Body of pancreas (tissue), 4 donors: ENCODE measurements around the gene C10orf105. TPM values are rescaled to one million over a fixed set of nuclear protein-coding genes. Genes with fewer than 3 reads are reported as not detected.
A peak's percentile ranks its signal among the peaks of the same experiment; 100 is the strongest.

Experiments
- ATAC-seq: fragments of 150-250 bp; one replicate; pipeline ENCODE4 v1.9.1; 2016
- DNase-seq, 4 donors: peaks; one replicate each; pipeline ENCODE4 v3.0.0-alpha.2; 2019
- H3K27ac ChIP-seq, 4 donors: fragments of 200-600 bp; sonication (generic); 1 replicate in 3 of 4; 2 replicates in 1 of 4; pipeline versions ENCODE4 v1.5.1 to v1.6.1; 2016 to 2019; ENCODE audit warnings: mild to moderate bottlenecking in 1 of 4, mixed read lengths in 1 of 4, moderate library complexity in 1 of 4
- H3K27me3 ChIP-seq, 2 donors: fragments of 200-600 bp; sonication (generic); one replicate each; pipeline ENCODE4 v1.6.0; 2016; ENCODE audit warnings: mild to moderate bottlenecking in 1 of 2
- H3K36me3 ChIP-seq, 2 donors: fragments of 200-600 bp; sonication (generic); replicated peaks in 1 of 2; 2 replicates each; pipeline ENCODE4 v1.5.1; 2016; ENCODE audit warnings: low read depth in 2 of 2; ENCODE audit not compliant: insufficient read depth in 1 of 2
- H3K4me1 ChIP-seq: fragments of 200-600 bp; sonication (generic); one replicate; pipeline ENCODE4 v1.6.0; 2016
- H3K4me3 ChIP-seq, 2 donors: fragments of 200-600 bp; sonication (generic); 1 replicate in 1 of 2; 2 replicates in 1 of 2; pipeline ENCODE4 v1.5.1; 2016 to 2019
- H3K9me3 ChIP-seq, 3 donors: fragments of 200-600 bp; sonication (generic); 1 replicate in 2 of 3; 2 replicates in 1 of 3; pipeline ENCODE4 v1.5.1; 2016
- CTCF ChIP-seq, 7 experiments: fragments of 450-650 bp in 4 of 7; fragments of 200-600 bp in 3 of 7; sonication (generic) in 3 of 7; IDR thresholded peaks; one replicate each; pipeline ENCODE4 v1.5.1; 2016 to 2019; ENCODE audit warnings: antibody characterized with exemption in 7 of 7
- POLR2A ChIP-seq, 3 donors: fragments of 450-650 bp; IDR thresholded peaks; one replicate each; pipeline ENCODE4 v1.6.1; 2016; ENCODE audit warnings: antibody characterized with exemption in 3 of 3, mild to moderate bottlenecking in 2 of 3
- WGBS, 2 donors: methylation state at CpG; one replicate each; pipeline ENCODE4 v1.1.5; 2017; 5-methylcytosine and 5-hydroxymethylcytosine counted together
- intact Hi-C: fragments of 100-400 bp; cut with DNase I; formaldehyde crosslinking; loops from one replicate; pipeline ENCODE4 v1.15.1; 2023
- total RNA-seq, 2 donors: library from RNA; depleted of rRNA; stranded (reverse); fragments of >200 nt; gene quantifications; one replicate each; pipeline ENCODE4 v1.1.0, GENCODE V29; 2016

C10orf105 gene
- total RNA-seq, 2 donors from 2014 or later, result not detected

DNA sequence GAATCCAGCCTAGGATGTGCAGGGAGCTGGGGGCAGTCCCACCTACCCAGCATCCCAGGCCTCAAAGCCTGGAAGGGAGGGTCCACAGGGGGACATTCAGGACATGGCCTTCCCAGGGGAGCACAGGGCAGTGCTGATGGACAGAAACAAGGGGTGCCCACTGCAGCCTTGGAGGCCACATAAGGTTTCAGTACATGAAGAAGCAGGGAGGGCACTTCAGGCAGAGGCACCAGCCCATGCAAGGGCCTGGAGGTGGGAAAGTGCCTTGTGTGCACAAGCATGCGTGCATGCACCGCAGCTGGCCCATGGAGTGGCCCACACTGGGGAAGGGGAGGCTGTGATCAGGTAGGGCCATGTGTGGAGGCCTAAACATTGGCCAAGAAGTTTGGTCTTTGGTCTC is 9.1 kb downstream of the C10orf105 start:
- H3K9me3 ChIP-seq, result no peaks in the 10 kb centered on the region
- no peaks in the 10 kb centered on the region for H3K36me3 ChIP-seq
- no peak for TF ChIP-seq CTCF (IDR thresholded peaks at IDR 0.05)
- TF ChIP-seq POLR2A (IDR thresholded peaks at IDR 0.05), result no peak
- ATAC-seq (no peak), DNase-seq (no peak)
- H3K4me1 ChIP-seq, result peaks cover 17% of the 10 kb centered on the region
- H3K4me3 ChIP-seq, result no peak overlapping the region
- intact Hi-C loops, result no loop called here
- no peak overlapping the region for H3K27ac ChIP-seq
- 83% methylated on average over 2 of the region's 2 CpGs; no CpG with 5 or more reads in 1 of the 2 donors for WGBS, 2 donors
- no peaks in the 10 kb centered on the region for H3K27me3 ChIP-seq

GRCh38 chr10:71708897-71709882 is 10.4 kb downstream of the C10orf105 start:
- no peak overlapping the region for H3K4me3 ChIP-seq
- DNase-seq (no peak), ATAC-seq (no peak)
- H3K9me3 ChIP-seq, result no peaks in the 10 kb centered on the region
- intact Hi-C loops, result no loop called here
- WGBS, 2 donors, result 55 to 59% methylated on average over 9 to 28 of the region's 28 CpGs
- H3K36me3 ChIP-seq, result no peaks in the 10 kb centered on the region
- TF ChIP-seq CTCF (IDR thresholded peaks at IDR 0.05) (no peak), POLR2A (IDR thresholded peaks at IDR 0.05) (no peak)
- peaks cover 11% of the 10 kb centered on the region for H3K4me1 ChIP-seq
- H3K27me3 ChIP-seq, result no peaks in the 10 kb centered on the region
- no peak overlapping the region for H3K27ac ChIP-seq

DNA sequence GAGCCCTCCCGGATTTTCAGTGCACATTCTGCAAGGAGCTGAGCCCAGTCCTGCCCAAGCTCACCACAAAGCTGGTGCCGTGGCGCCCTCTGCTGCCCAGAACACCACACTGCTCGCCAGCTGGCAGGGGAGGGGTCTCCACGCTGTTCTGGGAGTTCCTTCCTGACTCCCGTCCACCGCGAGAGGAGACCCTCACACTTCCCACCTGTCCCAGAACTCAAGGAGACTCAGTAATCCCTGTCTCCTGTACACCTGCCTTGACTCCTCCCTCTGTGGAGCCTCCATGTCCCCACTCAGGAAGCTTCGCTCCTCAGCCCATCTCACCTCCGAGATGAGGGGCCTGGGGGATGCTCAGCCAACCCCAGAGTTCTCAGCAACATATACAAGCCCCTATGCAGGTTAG is 11.3 kb downstream of the C10orf105 start:
- Histone ChIP-seq H3K36me3 (no peaks in the 10 kb centered on the region), H3K27me3 (no peaks in the 10 kb centered on the region), H3K27ac (no peak overlapping the region), H3K4me1 (peaks cover 3% of the 10 kb centered on the region), H3K9me3 (no peaks in the 10 kb centered on the region), H3K4me3 (no peak overlapping the region)
- 13 to 37% methylated on average over 5 to 10 of the region's 10 CpGs for WGBS, 2 donors
- DNase-seq (peak in 3 of 4 donors; percentile 34 to 45 (median 38)), ATAC-seq (no peak)
- intact Hi-C loops, result no loop called here
- TF ChIP-seq CTCF (IDR thresholded peaks at IDR 0.05) (peak; percentile 11 to 67 (median 49)), POLR2A (IDR thresholded peaks at IDR 0.05) (no peak)

DNA sequence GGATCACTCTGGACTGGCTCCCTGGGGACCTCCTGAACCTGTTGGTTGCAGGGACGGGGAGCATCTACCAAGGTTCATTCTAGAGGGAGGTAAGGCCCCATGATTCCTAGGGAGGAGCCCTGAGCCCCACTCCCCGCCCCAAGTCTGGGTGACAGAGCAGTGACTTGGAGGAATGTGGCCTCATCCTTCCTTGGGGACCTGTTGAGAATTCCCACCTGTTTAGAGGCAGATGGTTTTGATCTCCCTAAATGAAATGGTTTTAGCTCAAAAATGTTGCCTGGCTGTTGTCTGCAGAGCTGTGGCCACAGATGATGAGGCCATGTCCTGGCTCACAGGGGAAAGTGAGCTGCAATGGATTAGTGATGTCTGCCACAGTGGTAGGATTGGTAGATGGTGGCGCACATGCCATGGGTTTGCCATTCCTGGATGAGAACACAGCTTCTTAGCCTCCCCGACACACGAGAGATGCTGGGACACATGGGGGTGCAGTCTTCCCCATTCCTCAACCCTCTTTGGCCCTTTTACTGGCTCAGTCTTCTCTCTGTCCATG is 12.3 kb downstream of the C10orf105 start:
- 59 to 87% methylated on average over 3 to 5 of the region's 5 CpGs for WGBS, 2 donors
- Histone ChIP-seq H3K4me3 (no peak overlapping the region), H3K27me3 (no peaks in the 10 kb centered on the region), H3K27ac (no peak overlapping the region), H3K36me3 (no peaks in the 10 kb centered on the region), H3K9me3 (no peaks in the 10 kb centered on the region), H3K4me1 (no peaks in the 10 kb centered on the region)
- no peak for DNase-seq
- intact Hi-C loops, result no loop called here
- TF ChIP-seq POLR2A (IDR thresholded peaks at IDR 0.05) (no peak), CTCF (IDR thresholded peaks at IDR 0.05) (no peak)
- no peak for ATAC-seq
